ENCODE measurements around the gene KANSL1. TPM values are rescaled to one million over a fixed set of nuclear protein-coding genes. Genes with fewer than 3 reads are reported as not detected.

Gene KANSL1
- total and polyA plus RNA-seq, 2 experiments from 2014 or later = 49.0 to 206 TPM

GRCh38 chr17:45991341-45991740 lies 201.9 kb downstream of the KANSL1 start:
- Histone ChIP-seq H3F3A (replicated peaks; ENCODE audit: low read depth) (no peaks in the 10 kb centered on the region), H3K27me3 (ENCODE audit: insufficient read depth) (no peaks in the 10 kb centered on the region), H3K79me2 (replicated peaks; ENCODE audit: insufficient read depth) (no peaks in the 10 kb centered on the region), H3K4me2 (no peak overlapping the region), H3K4me1 (ENCODE audit: insufficient read depth) (no peaks in the 10 kb centered on the region; the same call in 1 of the 2 replicates), H3K27ac (ENCODE audit: low read depth) (no peak overlapping the region), H3K4me3 (no peak overlapping the region), H2AFZ (no peak overlapping the region), H3K36me3 (ENCODE audit: insufficient read depth) (no peaks in the 10 kb centered on the region), H3K9me2 (ENCODE audit: insufficient read depth) (no peaks in the 10 kb centered on the region), H4K20me1 (replicated peaks; ENCODE audit: insufficient read depth) (no peaks in the 10 kb centered on the region)
- no peaks in the 10 kb centered on the region; the same call in 2 of the 3 replicates for H3K9me3 Mint-ChIP-seq
- peaks cover 5% of the 10 kb centered on the region for H3K4me1 Mint-ChIP-seq
- H3K4me3 Mint-ChIP-seq = no peak overlapping the region
- peaks cover 8% of the 10 kb centered on the region for H3K27me3 Mint-ChIP-seq (ENCODE audit: insufficient read depth, low read depth, poor library complexity)
- H3K27ac Mint-ChIP-seq = no peak overlapping the region
- no peaks in the 10 kb centered on the region for H3K36me3 Mint-ChIP-seq (ENCODE audit: low read depth)
- TF ChIP-seq EZH2phosphoT487 (IDR thresholded peaks at IDR 0.05; ENCODE audit: unreplicated experiment) = no peak
- no peak for TF ChIP-seq STAT1 (IDR thresholded peaks at IDR 0.05; ENCODE audit: unreplicated experiment)
- no peak for TF ChIP-seq REST (IDR thresholded peaks at IDR 0.05; ENCODE audit: unreplicated experiment)
- no peak for TF ChIP-seq ZNF114 (CRISPR knock-in tag; IDR thresholded peaks at IDR 0.05)
- TF ChIP-seq JUNB (IDR thresholded peaks at IDR 0.05; ENCODE audit: unreplicated experiment) = no peak
- TF ChIP-seq CREB1 (CRISPR knock-in tag; IDR thresholded peaks at IDR 0.05; ENCODE audit: low read depth) = no peak
- TF ChIP-seq ZNF462 (CRISPR knock-in tag; IDR thresholded peaks at IDR 0.05) = no peak
- TF ChIP-seq EZH2 (IDR thresholded peaks at IDR 0.05; ENCODE audit: low read depth, unreplicated experiment) = no peak
- TF ChIP-seq ETS1 (IDR thresholded peaks at IDR 0.05) = no peak
- no peak for TF ChIP-seq ZNF331 (CRISPR knock-in tag; IDR thresholded peaks at IDR 0.05; ENCODE audit: low read depth)
- no peak for TF ChIP-seq POLR2AphosphoS5 (IDR thresholded peaks at IDR 0.05; ENCODE audit: low read depth)
- no peak for TF ChIP-seq CTCF (conservative IDR thresholded peaks at IDR 0.05; ENCODE audit: low read depth in 2 of 2)
- ATAC-seq = no peak
- no peak for DNase-seq (ENCODE audit: low spot score)
